NCI-H2196 (cell line): ENCODE data around the gene AJAP1.

Experiments
- DNase-seq: peaks from one replicate; lab custom pipeline; 2025; ENCODE audit not compliant: unreplicated experiment; lab: John Stamatoyannopoulos, UW

AJAP1 gene

GRCh38 chr1:4678066-4678717 lies 23.8 kb downstream of the AJAP1 start:
- no peak for DNase-seq

- no peak for DNase-seq
These were observed 26.6 kb downstream of the AJAP1 start for GRCh38 chr1:4681026-4681425.

- DNase-seq = no peak
These were observed 28.3 kb downstream of the AJAP1 start for GRCh38 chr1:4682607-4683220.

GRCh38 chr1:4684136-4684535 lies 29.7 kb downstream of the AJAP1 start:
- DNase-seq = no peak

GRCh38 chr1:4684864-4685522 lies 30.6 kb downstream of the AJAP1 start:
- no peak for DNase-seq

- DNase-seq = no peak
These were observed 31.1 kb downstream of the AJAP1 start for GRCh38 chr1:4685523-4685865.

GRCh38 chr1:4687943-4688342 lies 33.5 kb downstream of the AJAP1 start:
- no peak for DNase-seq

GRCh38 chr1:4689271-4689935 lies 35.0 kb downstream of the AJAP1 start:
- no peak for DNase-seq

- no peak for DNase-seq
These were observed 35.7 kb downstream of the AJAP1 start for GRCh38 chr1:4689941-4690635.

- DNase-seq = no peak
These were observed 36.7 kb downstream of the AJAP1 start for GRCh38 chr1:4690951-4691675.

GRCh38 chr1:4691766-4692405 lies 37.5 kb downstream of the AJAP1 start:
- DNase-seq = no peak

- no peak for DNase-seq
These were observed 38.0 kb downstream of the AJAP1 start for GRCh38 chr1:4692437-4692836.

GRCh38 chr1:4693331-4693730 lies 38.9 kb downstream of the AJAP1 start:
- DNase-seq = no peak

GRCh38 chr1:4693891-4694290 lies 39.5 kb downstream of the AJAP1 start:
- DNase-seq = no peak

- no peak for DNase-seq
These were observed 40.1 kb downstream of the AJAP1 start for GRCh38 chr1:4694492-4694891.

- DNase-seq = no peak
These were observed 40.8 kb downstream of the AJAP1 start for GRCh38 chr1:4695241-4695640.

GRCh38 chr1:4696161-4696745 lies 41.8 kb downstream of the AJAP1 start:
- no peak for DNase-seq

- DNase-seq = no peak
These were observed 42.3 kb downstream of the AJAP1 start for GRCh38 chr1:4696753-4697152.

- no peak for DNase-seq
These were observed 43.4 kb downstream of the AJAP1 start for GRCh38 chr1:4697801-4698200.

- no peak for DNase-seq
These were observed 44.5 kb downstream of the AJAP1 start for GRCh38 chr1:4698911-4699310.
